Measurements from ENCODE around the gene VPS33A. TPM values are rescaled to one million over a fixed set of nuclear protein-coding genes. Genes with fewer than 3 reads are reported as not detected.
A peak's percentile ranks its signal among the peaks of the same experiment; 100 is the strongest.

The VPS33A gene
- total and polyA plus RNA-seq, 2 of the 8 experiments (the other 6 are each of a cell fraction or from before 2014, with no cell fraction given) = 16.4 to 41.8 TPM

DNA sequence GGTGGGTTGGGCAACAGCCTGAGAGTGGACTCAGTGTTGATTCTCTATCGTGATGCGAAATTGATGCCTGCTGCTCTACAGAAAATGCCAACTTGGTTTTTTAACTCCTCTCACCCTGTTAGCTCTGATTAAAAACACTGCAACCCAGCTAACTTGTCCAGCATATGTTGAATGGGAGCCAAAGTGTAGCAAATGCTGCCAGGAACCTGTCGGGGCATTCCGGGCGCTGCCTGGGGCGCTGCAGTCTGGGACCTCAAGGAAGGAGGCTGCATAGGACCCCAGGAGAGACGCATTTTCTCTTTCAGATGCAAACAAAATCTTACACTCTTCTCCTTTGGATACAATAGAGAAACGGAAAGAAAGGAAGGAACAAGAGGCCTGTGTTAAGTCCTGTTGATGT lies 58.9 kb downstream of the VPS33A start:
- Histone ChIP-seq H3K27ac (ENCODE audit: low read depth, low read length) (no peak overlapping the region), H3K4me3 (ENCODE audit: extremely low read depth in 1 of 4, insufficient read depth in 2 of 4, low read depth in 3 of 4, low read length in 4 of 4) (no peak overlapping the region), H3K4me2 (ENCODE audit: insufficient read depth in 1 of 2, low read depth in 2 of 2, low read length in 2 of 2) (no peak overlapping the region), H3K23ac (ENCODE audit: insufficient read length) (no peak overlapping the region), H3K4ac (replicated peaks; ENCODE audit: insufficient read length, low read depth, low read length) (no peak overlapping the region), H4K20me1 (replicated peaks in 1 of 2; ENCODE audit: control insufficient read depth in 1 of 2, insufficient read depth in 2 of 2, low read length in 2 of 2) (peaks cover 12 to 19% of the 10 kb centered on the region in 2 experiments), H3K14ac (ENCODE audit: insufficient read length) (no peak overlapping the region), H3K9ac (replicated peaks in 1 of 4; ENCODE audit: extremely low read depth in 1 of 4, low read depth in 3 of 4, low read length in 3 of 4) (no peak overlapping the region), H3K18ac (ENCODE audit: extremely low read depth, low read length) (no peak overlapping the region), H2AFZ (ENCODE audit: low read length) (no peak overlapping the region), H3K79me2 (ENCODE audit: control insufficient read depth in 1 of 2, insufficient read depth in 2 of 2, low read length in 2 of 2) (no peaks in the 10 kb centered on the region), H2BK20ac (ENCODE audit: low read length) (no peak overlapping the region), H3K9me3 (ENCODE audit: insufficient read depth in 2 of 2, low read depth in 1 of 2, low read length in 1 of 2) (no peaks in the 10 kb centered on the region), H3K36me3 (ENCODE audit: control insufficient read depth in 2 of 4, insufficient read depth in 4 of 4, low read length in 3 of 4) (peaks cover 12 to 53% (median 31%) of the 10 kb centered on the region in 4 experiments), H4K5ac (ENCODE audit: insufficient read length, low read depth, low read length) (no peak overlapping the region), H3K4me1 (replicated peaks in 1 of 4; ENCODE audit: control insufficient read depth in 3 of 4, insufficient read depth in 4 of 4, low read length in 3 of 4) (peaks cover 0 to 10% (median 3%) of the 10 kb centered on the region in 4 experiments; a peak in 5 of 7 replicates), H2BK15ac (ENCODE audit: low read length) (no peak overlapping the region), H2BK12ac (ENCODE audit: low read depth, low read length) (no peak overlapping the region), H3K23me2 (ENCODE audit: low read depth, low read length) (peaks cover 9% of the 10 kb centered on the region; the same call in 1 of the 2 replicates), H4K8ac (ENCODE audit: extremely low read depth, insufficient read depth, low read length) (peak overlapping the region; percentile 8; the same call in 1 of the 2 replicates), H3K27me3 (replicated peaks in 1 of 4; ENCODE audit: control insufficient read depth in 3 of 4, extremely low read depth in 1 of 4, insufficient read depth in 3 of 4, low read length in 3 of 4) (peaks cover 9 to 39% (median 26%) of the 10 kb centered on the region in 4 experiments; a peak in 6 of 7 replicates), H3K79me1 (ENCODE audit: low read depth, low read length) (no peaks in the 10 kb centered on the region), H4K91ac (replicated peaks; ENCODE audit: insufficient read length, low read length) (no peak overlapping the region), H2BK5ac (ENCODE audit: low read depth, low read length) (no peak overlapping the region), H2AK5ac (ENCODE audit: low read depth, low read length) (no peak overlapping the region), H3K56ac (replicated peaks; ENCODE audit: insufficient read length, low read depth, low read length) (no peak overlapping the region), H2BK120ac (replicated peaks; ENCODE audit: low read depth, low read length) (no peak overlapping the region)
- ChIA-PET CTCF (ENCODE audit: partially characterized antibody) (interaction anchor here (4.1 kb wide), 1 partner anchor 9 kb away, joined by 15 read pairs; no protein-coding TSS in a partner anchor), POLR2A (ENCODE audit: partially characterized antibody) (interaction anchor here (0.6 to 17.6 kb wide), 2 partner anchors 13 to 840 kb away, joined by 3 to 230 read pairs; partner anchors contain the start of gene DIABLO)
- 89% methylated on average over 8 of the region's 8 CpGs; no CpG with 5 or more reads in 1 of the 2 experiments for WGBS, 2 experiments (ENCODE audit: extremely low coverage in 1 of 2, insufficient coverage in 1 of 2, insufficient read length in 1 of 2, insufficient replicate concordance in 2 of 2, low coverage in 1 of 2, low lambda C conversion rate in 2 of 2, missing lambda C conversion rate in 1 of 2)
- FAIRE-seq = no peak
- no peak for DNase-seq (ENCODE audit: low read depth in 1 of 2, low spot score in 2 of 2)
- TF ChIP-seq RXRA (IDR thresholded peaks at IDR 0.05; ENCODE audit: insufficient read depth, low read depth, low read length) (no peak), CHD2 (IDR thresholded peaks at IDR 0.05; ENCODE audit: low read length) (no peak), ZNF274 (IDR thresholded peaks at IDR 0.05; ENCODE audit: borderline replicate concordance, extremely low read depth, low read length) (no peak), NANOG (IDR thresholded peaks at IDR 0.05; ENCODE audit: insufficient read depth, low read depth, low read length, poor library complexity, severe bottlenecking) (no peak), SUZ12 (IDR thresholded peaks at IDR 0.05; ENCODE audit: low read length) (no peak), CREB1 (IDR thresholded peaks at IDR 0.05) (no peak), EGR1 (IDR thresholded peaks at IDR 0.05; ENCODE audit: borderline replicate concordance, low read depth, low read length) (no peak), CBX5 (IDR thresholded peaks at IDR 0.05; ENCODE audit: low read depth, low read length) (no peak), GTF2F1 (IDR thresholded peaks at IDR 0.05; ENCODE audit: borderline replicate concordance, low read depth, low read length) (no peak), EZH2 (IDR thresholded peaks at IDR 0.05; ENCODE audit: low read depth, low read length, severe bottlenecking) (no peak), ASH2L (IDR thresholded peaks at IDR 0.05; ENCODE audit: low read length) (no peak), RAD21 (IDR thresholded peaks at IDR 0.05 in 1 of 2, conservative IDR thresholded peaks at IDR 0.05 in 1 of 2; ENCODE audit: low read depth in 2 of 2, low read length in 2 of 2) (no peak), BRCA1 (IDR thresholded peaks at IDR 0.05; ENCODE audit: low read depth, low read length) (no peak), POLR2A (IDR thresholded peaks at IDR 0.05; ENCODE audit: control extremely low read depth in 1 of 2, low read depth in 2 of 2, low read length in 2 of 2) (no peak), BCL11A (IDR thresholded peaks at IDR 0.05; ENCODE audit: low read depth in 2 of 2, low read length in 2 of 2) (no peak)
